ENCODE data around the gene LY6G5C. TPM values are rescaled to one million over a fixed set of nuclear protein-coding genes. Genes with fewer than 3 reads are reported as not detected.

The LY6G5C gene
- total RNA-seq, 2 donors from 2014 or later, result 5.4 to 8.8 TPM

GRCh38 chr6:31708224-31708623 is 27.4 kb upstream of the LY6G5C start:
- Mint-ChIP-seq H3K36me3 (no peaks in the 10 kb centered on the region), H3K9me3 (no peaks in the 10 kb centered on the region), H3K27me3 (peaks cover 0 to 2% of the 10 kb centered on the region in 2 donors), H3K4me1 (ENCODE audit: low read depth in 2 of 2) (peaks cover 15 to 21% of the 10 kb centered on the region in 2 donors), H3K4me3 (no peak overlapping the region), H3K27ac (no peak overlapping the region)
- DNase-seq (ENCODE audit: low spot score) (no peak), ATAC-seq (no peak)

GRCh38 chr6:31707701-31708100 is 26.8 kb upstream of the LY6G5C start:
- no peak for ATAC-seq

GRCh38 chr6:31706599-31706998 is 25.7 kb upstream of the LY6G5C start, which contains the start of gene LY6G6F:
LY6G6F (plus strand) TSS chr6:31706866; CDS start chr6:31706907, 41 bp downstream.
- H3K27me3 Mint-ChIP-seq, result no peaks in the 10 kb centered on the region
- DNase-seq (ENCODE audit: low spot score) (no peak), ATAC-seq (no peak)
- peaks cover 21 to 26% of the 10 kb centered on the region in 2 donors for H3K4me1 Mint-ChIP-seq (ENCODE audit: low read depth in 2 of 2)
- peak within 1 kb of the TSS in 1 of 2 donors; percentile 58 for H3K27ac Mint-ChIP-seq
- H3K36me3 Mint-ChIP-seq, result peaks cover 9% of the 10 kb centered on the region
- no peak within 1 kb of the TSS for H3K4me3 Mint-ChIP-seq
- no peaks in the 10 kb centered on the region for H3K9me3 Mint-ChIP-seq

More at GRCh38 chr6:31707701-31708100, 26.8 kb upstream of the LY6G5C start:
- no peak overlapping the region for H3K27ac Mint-ChIP-seq
- DNase-seq (ENCODE audit: low spot score), result no peak
- H3K27me3 Mint-ChIP-seq, result peaks cover 0 to 2% of the 10 kb centered on the region in 2 donors
- H3K36me3 Mint-ChIP-seq, result peaks cover 2% of the 10 kb centered on the region
- no peaks in the 10 kb centered on the region for H3K9me3 Mint-ChIP-seq
- peaks cover 15 to 23% of the 10 kb centered on the region in 2 donors for H3K4me1 Mint-ChIP-seq (ENCODE audit: low read depth in 2 of 2)
- no peak overlapping the region for H3K4me3 Mint-ChIP-seq

- DNase-seq (ENCODE audit: low spot score) (no peak), ATAC-seq (no peak)
- Mint-ChIP-seq H3K27me3 (no peaks in the 10 kb centered on the region), H3K36me3 (peaks cover 9% of the 10 kb centered on the region), H3K4me1 (ENCODE audit: low read depth in 2 of 2) (peaks cover 23 to 26% of the 10 kb centered on the region in 2 donors), H3K27ac (no peak overlapping the region), H3K9me3 (no peaks in the 10 kb centered on the region), H3K4me3 (no peak overlapping the region)
Observed at GRCh38 chr6:31705931-31706330, 25.1 kb upstream of the LY6G5C start.

- Mint-ChIP-seq H3K36me3 (peaks cover 9% of the 10 kb centered on the region), H3K27me3 (no peaks in the 10 kb centered on the region), H3K4me3 (peak within 1 kb of the TSS; percentile 99), H3K9me3 (no peaks in the 10 kb centered on the region), H3K4me1 (ENCODE audit: low read depth in 2 of 2) (peaks cover 23% of the 10 kb centered on the region in 2 donors), H3K27ac (peak within 1 kb of the TSS; percentile 95)
- DNase-seq (ENCODE audit: low spot score), result peak; percentile 98
- ATAC-seq, result peak; percentile 97 to 98
Observed at GRCh38 chr6:31702819-31703716, 22.2 kb upstream of the LY6G5C start, which contains the start of gene ABHD16A. ABHD16A (minus strand) TSS chr6:31703324; CDS start chr6:31703281, 43 bp downstream.

GRCh38 chr6:31702405-31702818 is 21.5 kb upstream of the LY6G5C start:
- Mint-ChIP-seq H3K36me3 (peaks cover 14% of the 10 kb centered on the region), H3K27me3 (no peaks in the 10 kb centered on the region), H3K27ac (peak overlapping the region; percentile 95), H3K4me3 (peak overlapping the region; percentile 99), H3K9me3 (no peaks in the 10 kb centered on the region), H3K4me1 (ENCODE audit: low read depth in 2 of 2) (peaks cover 29 to 30% of the 10 kb centered on the region in 2 donors)
- ATAC-seq, result peak in 1 of 2 donors; percentile 24
- no peak for DNase-seq (ENCODE audit: low spot score)

- Mint-ChIP-seq H3K4me3 (peak overlapping the region; percentile 99), H3K9me3 (no peaks in the 10 kb centered on the region), H3K4me1 (ENCODE audit: low read depth in 2 of 2) (peaks cover 32 to 33% of the 10 kb centered on the region in 2 donors), H3K27ac (peak overlapping the region; percentile 95), H3K27me3 (no peaks in the 10 kb centered on the region), H3K36me3 (peaks cover 17% of the 10 kb centered on the region)
- ATAC-seq (no peak), DNase-seq (ENCODE audit: low spot score) (no peak)
Observed at GRCh38 chr6:31701666-31702404, 21.0 kb upstream of the LY6G5C start.

GRCh38 chr6:31700740-31701401 is 20.0 kb upstream of the LY6G5C start:
- H3K4me1 Mint-ChIP-seq (ENCODE audit: low read depth in 2 of 2), result peaks cover 32 to 33% of the 10 kb centered on the region in 2 donors
- ATAC-seq, result no peak
- H3K9me3 Mint-ChIP-seq, result no peaks in the 10 kb centered on the region
- peaks cover 17% of the 10 kb centered on the region for H3K36me3 Mint-ChIP-seq
- H3K27me3 Mint-ChIP-seq, result no peaks in the 10 kb centered on the region
- H3K27ac Mint-ChIP-seq, result peak overlapping the region; percentile 95
- H3K4me3 Mint-ChIP-seq, result peak overlapping the region; percentile 99
- no peak for DNase-seq (ENCODE audit: low spot score)

- H3K4me3 Mint-ChIP-seq, result peak overlapping the region; percentile 4
- DNase-seq (ENCODE audit: low spot score) (no peak), ATAC-seq (peak in 1 of 2 donors; percentile 36)
- no peaks in the 10 kb centered on the region for H3K9me3 Mint-ChIP-seq
- H3K4me1 Mint-ChIP-seq (ENCODE audit: low read depth in 2 of 2), result peaks cover 26 to 28% of the 10 kb centered on the region in 2 donors
- no peaks in the 10 kb centered on the region for H3K27me3 Mint-ChIP-seq
- H3K27ac Mint-ChIP-seq, result peak overlapping the region; percentile 39 to 66
- peaks cover 14% of the 10 kb centered on the region for H3K36me3 Mint-ChIP-seq
Observed at GRCh38 chr6:31697555-31697954, 16.7 kb upstream of the LY6G5C start.

GRCh38 chr6:31693535-31693934 is 12.7 kb upstream of the LY6G5C start:
- Mint-ChIP-seq H3K9me3 (no peaks in the 10 kb centered on the region), H3K4me3 (no peak overlapping the region), H3K36me3 (peaks cover 8% of the 10 kb centered on the region), H3K27ac (no peak overlapping the region), H3K27me3 (no peaks in the 10 kb centered on the region), H3K4me1 (ENCODE audit: low read depth in 2 of 2) (peaks cover 11 to 16% of the 10 kb centered on the region in 2 donors)
- ATAC-seq (no peak), DNase-seq (ENCODE audit: low spot score) (no peak)

GRCh38 chr6:31692886-31693285 is 12.0 kb upstream of the LY6G5C start:
- H3K36me3 Mint-ChIP-seq, result peaks cover 7% of the 10 kb centered on the region
- no peaks in the 10 kb centered on the region for H3K27me3 Mint-ChIP-seq
- H3K9me3 Mint-ChIP-seq, result no peaks in the 10 kb centered on the region
- no peak for DNase-seq (ENCODE audit: low spot score)
- H3K27ac Mint-ChIP-seq, result no peak overlapping the region
- ATAC-seq, result no peak
- H3K4me1 Mint-ChIP-seq (ENCODE audit: low read depth in 2 of 2), result peaks cover 8 to 13% of the 10 kb centered on the region in 2 donors
- H3K4me3 Mint-ChIP-seq, result no peak overlapping the region

GRCh38 chr6:31692353-31692752 is 11.5 kb upstream of the LY6G5C start:
- Mint-ChIP-seq H3K4me3 (no peak overlapping the region), H3K27ac (no peak overlapping the region), H3K27me3 (no peaks in the 10 kb centered on the region), H3K36me3 (peaks cover 2% of the 10 kb centered on the region), H3K9me3 (no peaks in the 10 kb centered on the region), H3K4me1 (ENCODE audit: low read depth in 2 of 2) (peaks cover 3 to 8% of the 10 kb centered on the region in 2 donors)
- ATAC-seq (no peak), DNase-seq (ENCODE audit: low spot score) (no peak)

GRCh38 chr6:31691564-31692108 is 10.8 kb upstream of the LY6G5C start:
- DNase-seq (ENCODE audit: low spot score), result no peak
- no peak overlapping the region for H3K27ac Mint-ChIP-seq
- no peaks in the 10 kb centered on the region for H3K36me3 Mint-ChIP-seq
- ATAC-seq, result no peak
- H3K27me3 Mint-ChIP-seq, result no peaks in the 10 kb centered on the region
- H3K9me3 Mint-ChIP-seq, result no peaks in the 10 kb centered on the region
- H3K4me3 Mint-ChIP-seq, result no peak overlapping the region
- peaks cover 0 to 6% of the 10 kb centered on the region in 2 donors for H3K4me1 Mint-ChIP-seq (ENCODE audit: low read depth in 2 of 2)
